HG02759 (cell line): Measurements from ENCODE around the gene AFAP1L1.

ENCODE experiments used
- ATAC-seq: cut with Tn5 transposase; IDR thresholded peaks from one replicate; pipeline ENCODE4 v1.9.1; 2021; ENCODE audit warnings: mild to moderate bottlenecking, moderate library complexity; ENCODE audit not compliant: unreplicated experiment

AFAP1L1 gene

GRCh38 chr5:149283626-149284480 is 12.2 kb downstream of the AFAP1L1 start:
- ATAC-seq = no peak

DNA sequence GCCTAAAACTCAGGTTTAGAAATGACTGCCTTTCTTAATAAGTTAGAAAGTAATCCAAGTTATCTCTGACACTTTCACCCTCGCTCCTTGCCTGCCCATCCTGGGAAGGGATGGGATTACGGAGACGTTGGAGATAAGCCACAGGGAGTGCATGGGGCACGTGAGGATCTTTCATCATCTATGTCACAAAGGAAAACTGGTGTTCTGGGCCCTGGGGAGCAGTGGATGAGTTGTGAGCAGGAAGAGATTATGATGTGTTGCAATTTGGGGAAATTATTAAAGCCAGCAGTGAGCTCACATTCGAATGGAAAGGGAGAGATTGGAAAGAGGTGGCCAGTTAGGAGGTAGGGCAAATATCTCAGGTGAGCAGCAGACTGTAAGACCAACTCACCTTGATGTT is 12.8 kb downstream of the AFAP1L1 start:
- no peak for ATAC-seq

GRCh38 chr5:149285153-149285552 is 13.5 kb downstream of the AFAP1L1 start:
- no peak for ATAC-seq

GRCh38 chr5:149288436-149288835 is 16.8 kb downstream of the AFAP1L1 start:
- ATAC-seq = no peak

DNA sequence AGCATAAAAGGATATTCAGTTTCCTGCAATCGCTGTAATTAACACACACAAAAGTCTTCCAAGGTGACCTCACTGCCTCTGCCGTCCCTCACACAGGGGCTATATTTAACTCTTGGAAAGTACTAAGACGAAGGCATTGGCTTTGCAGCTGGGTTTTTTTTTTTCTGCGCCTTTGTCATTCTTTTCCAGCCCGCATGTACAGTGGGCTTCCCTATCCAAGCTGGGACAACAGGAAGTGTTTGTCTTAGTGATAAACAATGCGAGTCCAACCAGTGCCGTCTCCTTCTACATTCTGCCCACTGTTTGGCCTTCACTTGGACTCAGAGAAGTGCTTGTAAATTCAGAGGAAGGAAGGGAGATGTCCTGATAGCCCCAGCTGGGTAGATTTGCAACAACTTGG is 17.6 kb downstream of the AFAP1L1 start:
- ATAC-seq = no peak

DNA sequence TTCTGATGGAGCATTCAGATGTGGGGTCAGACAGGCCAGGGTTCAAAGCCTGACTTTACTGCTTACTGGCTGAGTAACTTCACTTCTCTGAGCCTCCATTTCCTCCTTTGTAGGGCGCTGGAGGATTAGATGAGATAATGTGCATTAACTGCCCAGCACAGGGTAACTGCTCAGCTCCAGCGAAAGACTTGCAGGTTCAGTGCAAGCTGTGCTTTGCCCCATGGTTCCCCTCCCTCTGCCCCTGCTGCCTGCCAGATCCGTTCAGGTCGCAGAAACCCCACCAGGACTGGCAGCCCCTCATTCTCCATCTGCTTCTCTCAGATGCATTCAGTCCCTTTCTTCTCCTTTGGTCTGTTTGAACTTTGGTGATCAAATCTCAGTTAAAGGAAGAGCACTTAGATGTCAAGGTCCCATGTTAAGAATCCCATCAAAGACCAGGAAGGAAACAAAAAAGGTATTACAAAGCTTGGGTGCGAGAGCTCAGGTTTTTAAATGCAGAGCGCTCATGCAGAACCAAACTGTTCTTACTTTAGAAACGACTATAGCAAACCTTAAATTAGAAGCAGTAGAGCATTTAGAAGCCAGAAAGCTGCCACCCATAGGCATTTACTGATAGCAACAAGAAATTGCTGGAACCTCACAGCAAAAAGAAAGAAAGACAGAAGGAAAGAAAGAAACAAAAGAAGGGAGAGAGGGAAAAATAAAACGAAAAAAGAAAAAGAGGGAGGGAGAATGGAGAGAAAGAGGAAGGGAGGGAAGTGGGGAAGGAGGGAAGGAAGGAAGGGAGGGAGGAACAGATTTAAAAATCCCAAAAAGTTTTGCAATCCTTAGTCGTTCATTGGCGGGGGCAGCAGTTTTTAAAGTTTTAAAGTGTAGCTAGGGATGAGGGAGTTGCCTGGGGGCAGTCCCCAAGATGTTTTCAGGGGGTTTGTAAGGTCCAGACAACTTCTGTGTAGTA is 23.5 kb downstream of the AFAP1L1 start:
- ATAC-seq = peak; percentile 48

GRCh38 chr5:149297340-149298025 is 25.8 kb downstream of the AFAP1L1 start:
- no peak for ATAC-seq

- ATAC-seq = no peak
Observed at GRCh38 chr5:149298163-149298562, 26.5 kb downstream of the AFAP1L1 start.

DNA sequence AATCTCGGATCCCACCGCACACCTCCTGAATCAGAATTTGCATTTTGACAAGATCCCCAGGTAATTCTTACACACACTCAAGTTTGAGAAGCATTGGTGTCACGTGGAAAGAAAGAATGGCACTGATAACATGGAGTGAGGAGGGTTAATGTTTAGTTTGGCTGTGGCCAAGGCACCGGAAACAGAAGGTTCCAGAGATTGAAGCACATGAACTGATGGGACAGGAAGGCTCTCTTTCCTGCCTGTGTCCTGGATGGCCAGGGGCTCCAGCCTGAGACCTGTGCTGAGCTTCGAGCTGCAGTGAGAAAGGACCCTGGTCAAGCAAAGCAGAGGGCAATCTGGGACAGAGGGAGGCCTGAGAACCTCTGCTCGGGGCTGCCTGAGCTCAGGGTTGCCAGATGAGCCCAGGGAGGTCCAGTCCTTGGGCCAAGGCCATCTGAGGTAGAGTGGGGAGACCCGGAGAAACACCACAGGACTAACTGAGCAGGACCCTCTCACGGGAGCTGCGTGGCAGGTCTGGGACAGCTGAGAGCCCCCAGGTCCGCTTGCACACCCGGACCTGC is 27.3 kb downstream of the AFAP1L1 start:
- ATAC-seq = no peak

DNA sequence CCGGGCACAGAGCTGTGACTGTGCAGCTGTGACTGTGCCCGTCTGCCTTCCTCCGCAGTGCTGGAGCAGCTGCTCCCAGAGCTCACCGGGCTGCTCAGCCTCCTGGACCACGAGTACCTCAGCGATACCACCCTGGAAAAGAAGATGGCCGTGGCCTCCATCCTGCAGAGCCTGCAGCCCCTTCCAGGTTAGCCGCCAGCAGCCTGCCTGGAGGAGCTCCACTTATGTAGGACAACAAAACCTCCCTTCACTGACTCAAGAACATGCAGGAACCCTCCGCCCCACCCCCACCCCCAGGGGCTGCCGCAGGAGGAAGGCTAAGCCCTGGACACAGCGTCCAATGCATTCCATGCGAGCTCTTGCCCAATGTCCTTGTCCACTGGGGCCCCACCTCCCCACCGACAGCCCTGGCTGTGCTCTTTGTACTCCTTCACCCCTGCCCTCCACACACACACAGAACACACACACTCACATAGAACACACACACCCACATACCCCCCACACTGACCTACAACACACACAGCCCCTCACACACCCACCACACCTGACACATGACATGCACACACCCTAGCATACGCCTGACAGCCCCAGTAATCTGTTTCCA is 27.9 kb downstream of the AFAP1L1 start:
- no peak for ATAC-seq

DNA sequence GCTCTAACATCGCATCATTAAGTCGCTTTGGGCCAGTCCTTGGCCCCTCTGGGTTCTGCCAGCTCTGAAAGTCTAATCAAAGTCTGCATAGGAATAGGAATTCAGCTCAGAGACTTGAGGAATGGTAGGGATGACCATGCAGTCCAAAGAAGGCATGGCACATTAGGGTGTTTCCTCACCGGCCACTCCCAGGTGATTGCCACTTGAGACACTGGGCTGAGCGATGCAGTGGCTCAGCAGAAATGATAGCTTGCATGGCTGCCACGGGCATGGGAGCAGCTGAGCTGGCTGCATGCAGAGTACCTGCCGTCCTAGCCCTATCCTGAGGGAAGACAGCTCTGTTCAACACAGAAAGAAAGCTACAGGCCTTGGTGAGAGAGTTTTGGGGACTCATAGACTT is 28.8 kb downstream of the AFAP1L1 start:
- no peak for ATAC-seq

DNA sequence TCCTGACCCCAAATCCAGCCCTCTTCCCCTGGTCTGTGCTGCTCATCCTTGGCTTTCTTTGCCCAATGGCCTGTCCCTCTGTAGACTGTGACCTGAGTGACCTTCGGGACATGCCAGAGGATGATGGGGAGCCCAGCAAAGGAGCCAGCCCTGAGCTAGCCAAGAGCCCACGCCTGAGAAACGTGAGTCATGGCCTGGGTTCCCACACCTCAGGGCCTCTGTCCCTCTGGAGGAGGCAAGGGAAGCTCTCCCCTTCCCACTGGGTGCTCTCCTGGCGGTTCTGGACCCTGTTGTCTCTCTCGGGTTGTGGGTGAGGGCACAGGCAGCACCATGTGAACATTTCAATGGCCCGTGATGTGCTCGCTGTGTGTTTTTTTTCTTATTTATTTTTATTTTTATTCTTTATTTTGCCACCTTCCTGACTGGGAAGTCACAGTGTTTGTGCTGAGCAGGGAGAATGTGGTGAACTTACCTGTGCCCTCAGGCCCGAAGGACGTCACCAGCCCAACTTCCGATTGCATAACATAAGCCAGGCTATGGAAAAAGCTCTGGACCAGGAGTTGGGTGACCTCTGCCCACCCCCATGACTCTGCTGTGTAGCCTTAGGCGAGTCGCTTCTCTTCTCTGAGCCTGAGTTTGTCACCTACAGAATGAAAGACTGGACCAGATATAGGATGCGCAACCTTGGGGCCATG is 29.5 kb downstream of the AFAP1L1 start:
- ATAC-seq = no peak

DNA sequence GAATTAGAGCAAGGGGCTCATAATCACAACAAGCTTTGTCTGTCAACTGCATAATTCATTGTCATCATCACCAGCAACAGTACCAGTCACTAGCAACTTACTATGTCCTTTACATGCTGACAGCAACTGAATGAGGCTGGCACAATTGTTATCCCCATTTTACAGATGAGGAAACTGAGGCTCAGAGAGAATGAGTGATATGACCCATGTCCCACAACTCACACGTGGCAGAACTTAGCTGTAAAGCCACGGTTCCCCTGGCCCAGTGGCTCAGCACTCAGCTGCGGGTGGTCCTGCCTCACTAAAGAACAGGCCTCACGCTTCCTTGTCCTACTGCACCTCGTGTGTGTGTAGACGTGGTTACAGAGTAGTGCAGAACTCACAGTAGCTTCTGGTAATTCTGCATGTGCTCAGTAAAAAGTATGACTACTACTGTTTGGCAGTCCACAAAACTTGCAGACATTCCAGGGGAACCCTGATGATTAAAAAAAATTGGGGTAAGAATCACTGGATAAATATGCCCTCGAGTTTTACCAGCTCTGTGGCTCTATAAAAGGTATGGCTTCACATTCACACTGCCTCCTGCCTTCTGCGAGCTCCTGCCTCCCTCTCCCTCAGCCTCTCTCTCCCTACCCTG is 30.2 kb downstream of the AFAP1L1 start:
- no peak for ATAC-seq

DNA sequence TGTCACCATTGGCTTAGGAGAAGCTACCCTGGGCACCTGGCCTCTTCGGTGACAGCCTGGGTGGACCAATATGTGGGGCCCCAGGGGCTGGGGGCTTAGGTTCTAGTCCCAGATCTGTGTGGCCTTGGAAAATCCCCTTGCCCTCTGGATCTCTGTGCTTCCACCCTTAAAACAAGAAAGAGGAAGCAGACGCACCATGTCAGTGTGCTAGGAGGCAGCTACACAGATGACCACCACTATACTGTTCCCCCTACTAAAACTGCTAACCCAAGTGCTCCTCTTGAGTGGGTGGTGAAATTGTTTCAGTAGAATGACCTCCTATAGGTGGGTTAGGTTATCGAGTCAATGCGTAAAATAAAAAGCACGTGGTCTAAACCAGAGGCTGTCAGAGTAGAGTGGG is 31.0 kb downstream of the AFAP1L1 start:
- ATAC-seq = no peak

- ATAC-seq = no peak
Observed at GRCh38 chr5:149303210-149303609, 31.6 kb downstream of the AFAP1L1 start.

DNA sequence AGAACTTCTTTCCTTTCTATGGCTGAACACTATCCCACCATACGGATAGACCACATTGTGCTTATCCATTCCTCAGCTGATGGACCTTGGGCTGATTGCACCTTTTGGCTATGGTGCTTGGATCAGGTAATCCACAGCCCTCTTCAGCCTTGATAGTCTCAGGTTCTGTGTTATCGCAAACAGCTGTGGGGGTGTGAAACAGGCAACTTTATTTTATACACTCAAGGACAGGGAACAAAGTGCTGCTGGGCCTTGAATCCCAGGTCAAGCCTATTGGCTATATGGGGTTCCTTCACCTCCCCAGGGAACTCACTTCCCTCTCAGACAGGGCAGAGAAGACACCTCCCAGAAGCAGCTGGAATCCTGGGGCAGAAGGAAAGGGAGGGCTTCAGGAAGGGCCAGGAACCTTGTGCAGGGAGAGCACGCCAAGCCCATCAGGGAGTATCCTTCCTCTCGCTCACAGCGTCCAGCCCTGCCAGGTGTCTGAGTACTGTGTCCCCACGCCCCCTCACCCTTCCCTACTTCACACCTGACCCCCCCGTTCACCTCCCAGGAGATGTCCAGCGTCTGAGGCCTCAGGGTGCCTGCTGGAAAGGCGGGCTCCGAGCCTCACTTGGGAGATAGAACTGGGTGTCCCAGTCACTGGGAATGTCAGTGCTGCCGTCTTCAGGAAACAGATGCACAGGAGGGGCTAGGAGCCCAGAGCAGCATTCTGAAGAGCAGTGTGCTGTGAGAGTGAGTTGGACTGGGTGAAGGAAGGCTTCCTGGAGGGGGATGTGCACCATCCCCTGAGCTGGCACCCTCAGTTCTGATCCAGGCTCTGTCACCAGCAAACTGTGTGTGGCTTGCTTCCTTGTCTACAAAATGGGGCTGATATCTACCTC is 32.8 kb downstream of the AFAP1L1 start:
- no peak for ATAC-seq

GRCh38 chr5:149309354-149309753 is 37.7 kb downstream of the AFAP1L1 start:
- ATAC-seq = no peak

DNA sequence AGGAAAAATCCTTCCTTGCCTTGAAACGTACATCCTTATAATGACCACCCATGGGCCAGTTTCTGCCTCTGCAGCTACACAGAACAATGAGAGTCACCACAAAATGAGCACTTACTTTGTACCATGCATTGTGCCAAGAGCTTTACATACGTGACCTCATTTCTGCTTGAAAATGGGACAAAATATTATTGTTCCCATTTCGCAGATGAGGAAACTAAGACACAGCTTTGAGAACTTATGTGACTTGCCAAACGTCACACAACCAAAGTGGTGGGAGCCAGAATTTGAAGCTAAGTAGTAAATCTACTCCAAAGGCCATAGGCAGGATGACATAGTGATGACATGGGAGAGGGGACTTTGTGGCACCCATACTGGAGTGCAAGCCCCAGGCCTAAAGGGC is 38.8 kb downstream of the AFAP1L1 start:
- ATAC-seq = no peak
